OCI-LY7 (cell line): ENCODE data around the gene PIGQ. TPM values are rescaled to one million over a fixed set of nuclear protein-coding genes. Genes with fewer than 3 reads are reported as not detected.
A peak's percentile ranks its signal among the peaks of the same experiment; 100 is the strongest.

ENCODE experiments used
- BruUV-seq: library from RNA; stranded (reverse); fragments of 400-500 nt; replicated peaks from 2 replicates; lab custom pipeline; 2021; lab: Mats Ljungman, UMichigan
- CTCF ChIA-PET: fragments of 300-600 bp; sonication (Branson Sonifier 250); formaldehyde crosslinking; loops from one replicate; lab custom pipeline; 2022; ENCODE audit warnings: antibody characterized with exemption; ENCODE audit not compliant: unreplicated experiment; lab: Charles Lee
- POLR2A ChIA-PET: fragments of 300-600 bp; sonication (Branson Sonifier 250); formaldehyde crosslinking; loops from one replicate; lab custom pipeline; 2022; ENCODE audit warnings: antibody characterized with exemption; lab: Charles Lee
- DNase-seq: peaks from one replicate; pipeline ENCODE4 v3.0.0-alpha.2; 2015; ENCODE audit warnings: low spot score
- H2AFZ ChIP-seq: fragments of 200-600 bp; sonication (generic), shearing (Covaris generic); 2 replicates; pipeline ENCODE4 v1.6.1; 2014; ENCODE audit warnings: mild to moderate bottlenecking, antibody characterized with exemption, low read length, moderate library complexity
- H3K27ac ChIP-seq: fragments of 200-600 bp; sonication (generic); 2 replicates; pipeline ENCODE4 v1.5.1; 2014; ENCODE audit warnings: mixed run types, low read depth, mild to moderate bottlenecking, moderate library complexity, low read length, inconsistent platforms; ENCODE audit not compliant: poor library complexity, severe bottlenecking
- H3K36me3 ChIP-seq: fragments of 200-600 bp; sonication (generic); 2 replicates; pipeline ENCODE4 v1.6.1; 2014; ENCODE audit warnings: mild to moderate bottlenecking, antibody characterized with exemption, low read length, moderate library complexity, mixed read lengths; ENCODE audit not compliant: insufficient read depth
- H3K4me1 ChIP-seq: fragments of 200-600 bp; sonication (generic); 2 replicates; pipeline ENCODE4 v1.5.1; 2014; ENCODE audit warnings: mild to moderate bottlenecking, low read length; ENCODE audit not compliant: insufficient read depth, poor library complexity, severe bottlenecking
- H3K4me2 ChIP-seq: fragments of 200-600 bp; sonication (generic); 2 replicates; pipeline ENCODE4 v1.6.1; 2014; ENCODE audit warnings: mild to moderate bottlenecking, low read length
- H3K4me3 ChIP-seq: fragments of 200-600 bp; sonication (generic); 2 replicates; pipeline ENCODE4 v1.5.1; 2014; ENCODE audit warnings: mild to moderate bottlenecking, low read depth, low read length; ENCODE audit not compliant: poor library complexity, severe bottlenecking
- H3K79me2 ChIP-seq: fragments of 200-600 bp; sonication (generic); 2 replicates; pipeline ENCODE4 v1.6.1; 2016; ENCODE audit warnings: low read depth, mild to moderate bottlenecking, low read length, moderate library complexity, mixed read lengths; ENCODE audit not compliant: insufficient read depth
- H3K9me2 ChIP-seq: fragments of 200-600 bp; sonication (generic); 2 replicates; pipeline ENCODE4 v1.6.1; 2016; ENCODE audit warnings: mild to moderate bottlenecking, low read length, mixed read lengths; ENCODE audit not compliant: insufficient read depth
- H3K9me3 ChIP-seq: fragments of 200-600 bp; sonication (generic); 2 replicates; pipeline ENCODE4 v1.6.1; 2014; ENCODE audit warnings: mild to moderate bottlenecking, mixed run types, low read length, mixed read lengths
- H4K20me1 ChIP-seq: fragments of 200-600 bp; sonication (generic); 2 replicates; pipeline ENCODE4 v1.6.1; 2014; ENCODE audit warnings: mild to moderate bottlenecking, antibody characterized with exemption, low read length, moderate library complexity, mixed read lengths; ENCODE audit not compliant: insufficient read depth
- EZH2phosphoT487 ChIP-seq: fragments of 200-600 bp; sonication (generic); IDR thresholded peaks from 2 replicates; pipeline ENCODE4 v1.6.1; 2018; ENCODE audit warnings: low read depth, borderline replicate concordance, mild to moderate bottlenecking, mixed run types, antibody characterized with exemption, low read length, moderate library complexity, mixed read lengths
- intact Hi-C: fragments of 100-400 bp; cut with micrococcal nuclease; formaldehyde crosslinking; loops from one replicate; pipeline ENCODE4 v1.10.0; 2022; ENCODE audit not compliant: unreplicated experiment
- total RNA-seq, 2 experiments: library from RNA; depleted of rRNA in 1 of 2; stranded (reverse); fragments of >200 nt in 1 of 2; shearing (Covaris generic) in 1 of 2; gene quantifications; 2 replicates each; pipeline ENCODE4 v1.2.3, GENCODE V29; 2014 to 2022
- TF ChIP-seq, protein P1 (sequence below): fragments of 200-600 bp; sonication (generic); conservative IDR thresholded peaks from 2 replicates; pipeline ENCODE4 v1.5.1; 2014; ENCODE audit warnings: mild to moderate bottlenecking, antibody characterized with exemption, low read length, moderate library complexity, mixed read lengths

PIGQ gene
- total RNA-seq, 2 experiments from 2014 or later, result 39.0 to 54.2 TPM

DNA sequence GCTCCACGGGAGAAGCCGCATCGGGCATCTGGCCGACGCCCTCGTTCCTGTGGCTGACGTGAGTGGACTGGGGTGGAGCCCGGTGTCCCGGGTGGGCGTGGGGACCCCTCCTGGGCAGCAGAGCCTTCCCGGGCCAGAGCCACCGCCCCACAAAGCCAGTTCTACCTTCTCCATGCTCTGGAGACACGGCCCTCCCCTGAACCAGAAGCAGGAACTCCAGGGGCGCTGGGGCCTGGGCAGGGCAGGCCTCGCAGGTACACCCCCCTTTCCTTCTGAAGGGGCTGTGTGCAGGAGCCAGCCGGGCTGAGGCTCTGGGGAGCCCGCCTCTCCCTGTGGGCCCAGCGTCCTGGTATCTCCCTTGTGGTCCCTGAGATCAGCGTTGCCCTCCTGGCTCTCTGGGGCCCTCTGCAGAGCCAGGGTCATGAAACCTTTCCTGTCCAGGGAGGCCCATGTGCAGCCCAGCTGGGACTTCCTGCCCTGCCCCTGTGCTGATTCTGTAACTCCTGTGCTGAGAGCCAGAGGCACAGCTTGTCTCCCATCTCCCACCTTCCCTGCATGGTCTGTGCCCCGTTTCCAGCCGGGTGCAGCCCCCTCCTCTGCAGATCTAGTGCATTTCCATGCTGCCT lies 6.5 kb downstream of the PIGQ start:
- TF ChIP-seq, protein P1, sequence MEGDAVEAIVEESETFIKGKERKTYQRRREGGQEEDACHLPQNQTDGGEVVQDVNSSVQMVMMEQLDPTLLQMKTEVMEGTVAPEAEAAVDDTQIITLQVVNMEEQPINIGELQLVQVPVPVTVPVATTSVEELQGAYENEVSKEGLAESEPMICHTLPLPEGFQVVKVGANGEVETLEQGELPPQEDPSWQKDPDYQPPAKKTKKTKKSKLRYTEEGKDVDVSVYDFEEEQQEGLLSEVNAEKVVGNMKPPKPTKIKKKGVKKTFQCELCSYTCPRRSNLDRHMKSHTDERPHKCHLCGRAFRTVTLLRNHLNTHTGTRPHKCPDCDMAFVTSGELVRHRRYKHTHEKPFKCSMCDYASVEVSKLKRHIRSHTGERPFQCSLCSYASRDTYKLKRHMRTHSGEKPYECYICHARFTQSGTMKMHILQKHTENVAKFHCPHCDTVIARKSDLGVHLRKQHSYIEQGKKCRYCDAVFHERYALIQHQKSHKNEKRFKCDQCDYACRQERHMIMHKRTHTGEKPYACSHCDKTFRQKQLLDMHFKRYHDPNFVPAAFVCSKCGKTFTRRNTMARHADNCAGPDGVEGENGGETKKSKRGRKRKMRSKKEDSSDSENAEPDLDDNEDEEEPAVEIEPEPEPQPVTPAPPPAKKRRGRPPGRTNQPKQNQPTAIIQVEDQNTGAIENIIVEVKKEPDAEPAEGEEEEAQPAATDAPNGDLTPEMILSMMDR, result no peak
- no peak for TF ChIP-seq EZH2phosphoT487
- ChIA-PET CTCF (interaction anchor here (0.6 kb wide), 1 partner anchor 140 kb away, joined by 12 read pairs; no protein-coding TSS in a partner anchor), POLR2A (no interaction called here)
- no TSS peak for BruUV-seq
- Histone ChIP-seq H3K9me2 (no peaks in the 10 kb centered on the region), H3K79me2 (no peaks in the 10 kb centered on the region), H3K4me1 (peaks cover 10% of the 10 kb centered on the region), H3K27ac (no peak overlapping the region), H3K4me3 (no peak overlapping the region), H2AFZ (no peak overlapping the region), H3K9me3 (no peaks in the 10 kb centered on the region), H3K36me3 (peaks cover 4% of the 10 kb centered on the region; the same call in 1 of the 2 replicates), H3K4me2 (no peak overlapping the region), H4K20me1 (no peaks in the 10 kb centered on the region)
- DNase-seq, result no peak
- intact Hi-C loops, result no loop called here

- no peaks in the 10 kb centered on the region for H3K79me2 ChIP-seq
- TF ChIP-seq EZH2phosphoT487, result no peak
- TF ChIP-seq, protein P1, result peak; percentile 35
- peaks cover 10% of the 10 kb centered on the region for H3K4me1 ChIP-seq
- no peaks in the 10 kb centered on the region for H4K20me1 ChIP-seq
- CTCF ChIA-PET, result interaction anchor here (0.6 kb wide), 1 partner anchor 139 kb away, joined by 12 read pairs; no protein-coding TSS in a partner anchor
- no peak overlapping the region for H2AFZ ChIP-seq
- no TSS peak for BruUV-seq
- H3K4me3 ChIP-seq, result no peak overlapping the region
- H3K36me3 ChIP-seq, result peaks cover 4% of the 10 kb centered on the region; the same call in 1 of the 2 replicates
- no peak overlapping the region for H3K4me2 ChIP-seq
- H3K27ac ChIP-seq, result no peak overlapping the region
- POLR2A ChIA-PET, result no interaction called here
- intact Hi-C loops, result no loop called here
- DNase-seq, result no peak
- no peaks in the 10 kb centered on the region for H3K9me3 ChIP-seq
- H3K9me2 ChIP-seq, result no peaks in the 10 kb centered on the region
Measured at GRCh38 chr16:576823-577201, 7.0 kb downstream of the PIGQ start.

DNA sequence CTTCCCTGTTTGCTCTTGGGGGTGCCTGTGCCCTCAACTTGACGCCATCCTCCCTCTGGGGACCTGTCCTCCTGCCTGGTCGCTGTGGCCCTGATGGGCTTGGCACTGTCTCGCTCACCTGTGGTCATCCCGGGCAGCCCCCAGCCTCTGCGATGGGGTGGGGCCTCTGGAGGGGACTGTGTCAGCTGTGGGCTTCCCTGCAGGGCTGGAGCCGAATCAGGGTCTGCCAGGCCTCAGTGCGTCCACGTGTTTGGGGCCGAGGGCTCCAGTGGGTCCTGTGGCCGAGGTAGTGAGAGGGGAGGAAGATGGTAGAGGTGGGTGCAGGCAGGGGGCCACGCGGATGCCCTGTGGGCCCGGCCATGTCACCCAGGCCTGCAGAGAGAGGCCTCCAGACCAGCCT lies 8.0 kb downstream of the PIGQ start:
- intact Hi-C loops, result no loop called here
- Histone ChIP-seq H3K4me3 (no peak overlapping the region), H3K4me1 (peaks cover 10% of the 10 kb centered on the region), H3K9me2 (no peaks in the 10 kb centered on the region), H3K9me3 (no peaks in the 10 kb centered on the region), H3K79me2 (no peaks in the 10 kb centered on the region), H3K36me3 (peaks cover 4% of the 10 kb centered on the region; the same call in 1 of the 2 replicates), H4K20me1 (no peaks in the 10 kb centered on the region), H3K4me2 (no peak overlapping the region), H2AFZ (no peak overlapping the region), H3K27ac (no peak overlapping the region)
- CTCF ChIA-PET, result no interaction called here
- no peak for DNase-seq
- BruUV-seq, result no TSS peak
- TF ChIP-seq, protein P1, result no peak
- no peak for TF ChIP-seq EZH2phosphoT487
- POLR2A ChIA-PET, result no interaction called here
